ENCODE measurements around the gene HOXA11. TPM values are rescaled to one million over a fixed set of nuclear protein-coding genes. Genes with fewer than 3 reads are reported as not detected.

The HOXA11 gene
- total RNA-seq, 3 donors from 2014 or later (not counting 1 experiment from before 2014, with no cell fraction given), result not detected

GRCh38 chr7:27152816-27153442 is 32.1 kb downstream of the HOXA11 start:
- Mint-ChIP-seq H3K36me3 (no peaks in the 10 kb centered on the region), H3K27ac (peak overlapping the region in 1 of 2 donors; percentile 64), H3K4me1 (peaks cover 40 to 52% of the 10 kb centered on the region in 2 donors), H3K4me3 (peak overlapping the region; percentile 17), H3K27me3 (ENCODE audit: low read depth in 2 of 2) (peaks cover 70 to 72% of the 10 kb centered on the region in 2 donors), H3K9me3 (no peaks in the 10 kb centered on the region)
- no peak for DNase-seq
- H3K27me3 ChIP-seq (ENCODE audit: control insufficient read depth, insufficient read depth, low read length), result peaks cover 84% of the 10 kb centered on the region
- TF ChIP-seq, protein P1, sequence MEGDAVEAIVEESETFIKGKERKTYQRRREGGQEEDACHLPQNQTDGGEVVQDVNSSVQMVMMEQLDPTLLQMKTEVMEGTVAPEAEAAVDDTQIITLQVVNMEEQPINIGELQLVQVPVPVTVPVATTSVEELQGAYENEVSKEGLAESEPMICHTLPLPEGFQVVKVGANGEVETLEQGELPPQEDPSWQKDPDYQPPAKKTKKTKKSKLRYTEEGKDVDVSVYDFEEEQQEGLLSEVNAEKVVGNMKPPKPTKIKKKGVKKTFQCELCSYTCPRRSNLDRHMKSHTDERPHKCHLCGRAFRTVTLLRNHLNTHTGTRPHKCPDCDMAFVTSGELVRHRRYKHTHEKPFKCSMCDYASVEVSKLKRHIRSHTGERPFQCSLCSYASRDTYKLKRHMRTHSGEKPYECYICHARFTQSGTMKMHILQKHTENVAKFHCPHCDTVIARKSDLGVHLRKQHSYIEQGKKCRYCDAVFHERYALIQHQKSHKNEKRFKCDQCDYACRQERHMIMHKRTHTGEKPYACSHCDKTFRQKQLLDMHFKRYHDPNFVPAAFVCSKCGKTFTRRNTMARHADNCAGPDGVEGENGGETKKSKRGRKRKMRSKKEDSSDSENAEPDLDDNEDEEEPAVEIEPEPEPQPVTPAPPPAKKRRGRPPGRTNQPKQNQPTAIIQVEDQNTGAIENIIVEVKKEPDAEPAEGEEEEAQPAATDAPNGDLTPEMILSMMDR (IDR thresholded peaks at IDR 0.05), result no peak
- H3K27ac ChIP-seq (ENCODE audit: low read length), result no peak overlapping the region
- ATAC-seq, result no peak
- H3K4me1 ChIP-seq (ENCODE audit: control insufficient read depth, insufficient read depth, low read length), result peaks cover 73% of the 10 kb centered on the region
- intact Hi-C loops (cut with micrococcal nuclease), result loop anchor here (5.0 kb wide), 2 partner anchors 34 to 56 kb away; partner anchors contain the start of genes HOXA1 and HOXA11
- no peaks in the 10 kb centered on the region for H3K36me3 ChIP-seq (ENCODE audit: control insufficient read depth, insufficient read depth, low read length)
- no peaks in the 10 kb centered on the region for H3K9me3 ChIP-seq (ENCODE audit: control insufficient read depth, insufficient read depth, low read length)
- no peak overlapping the region for H3K4me3 ChIP-seq (ENCODE audit: low read length)
- 39% methylated on average over 22 of the region's 22 CpGs for WGBS (ENCODE audit: insufficient coverage)

- peak in 1 of 2 donors; percentile 32 for DNase-seq
- peak within 1 kb of the TSS; percentile 29 for H3K4me3 ChIP-seq (ENCODE audit: low read length)
- H3K36me3 ChIP-seq (ENCODE audit: control insufficient read depth, insufficient read depth, low read length), result no peaks in the 10 kb centered on the region
- H3K9me3 Mint-ChIP-seq, result no peaks in the 10 kb centered on the region
- no peaks in the 10 kb centered on the region for H3K36me3 Mint-ChIP-seq
- peak within 1 kb of the TSS; percentile 4 to 64 for H3K27ac Mint-ChIP-seq
- TF ChIP-seq, protein P1 (IDR thresholded peaks at IDR 0.05), result no peak
- H3K27me3 Mint-ChIP-seq (ENCODE audit: low read depth in 2 of 2), result peaks cover 67 to 68% of the 10 kb centered on the region in 2 donors
- 2% methylated on average over 53 of the region's 53 CpGs for WGBS (ENCODE audit: insufficient coverage)
- intact Hi-C loops (cut with micrococcal nuclease), result loop anchor here (1.0 to 5.0 kb wide), 4 partner anchors 9 to 1287 kb away; partner anchors contain the start of genes HOXA1 and HOXA11
- no peak for ATAC-seq
- no peak within 1 kb of the TSS for H3K27ac ChIP-seq (ENCODE audit: low read length)
- peaks cover 40 to 50% of the 10 kb centered on the region in 2 donors for H3K4me1 Mint-ChIP-seq
- H3K9me3 ChIP-seq (ENCODE audit: control insufficient read depth, insufficient read depth, low read length), result no peaks in the 10 kb centered on the region
- peak within 1 kb of the TSS; percentile 89 for H3K4me3 Mint-ChIP-seq
- peaks cover 82% of the 10 kb centered on the region for H3K27me3 ChIP-seq (ENCODE audit: control insufficient read depth, insufficient read depth, low read length)
- peaks cover 75% of the 10 kb centered on the region for H3K4me1 ChIP-seq (ENCODE audit: control insufficient read depth, insufficient read depth, low read length)
These were observed 32.9 kb downstream of the HOXA11 start, which contains the start of gene HOXA3 for GRCh38 chr7:27151931-27152815. TSS of gene HOXA3 (minus strand) at chr7:27152583. CDS start at chr7:27110640, 41,943 bp downstream.

DNA sequence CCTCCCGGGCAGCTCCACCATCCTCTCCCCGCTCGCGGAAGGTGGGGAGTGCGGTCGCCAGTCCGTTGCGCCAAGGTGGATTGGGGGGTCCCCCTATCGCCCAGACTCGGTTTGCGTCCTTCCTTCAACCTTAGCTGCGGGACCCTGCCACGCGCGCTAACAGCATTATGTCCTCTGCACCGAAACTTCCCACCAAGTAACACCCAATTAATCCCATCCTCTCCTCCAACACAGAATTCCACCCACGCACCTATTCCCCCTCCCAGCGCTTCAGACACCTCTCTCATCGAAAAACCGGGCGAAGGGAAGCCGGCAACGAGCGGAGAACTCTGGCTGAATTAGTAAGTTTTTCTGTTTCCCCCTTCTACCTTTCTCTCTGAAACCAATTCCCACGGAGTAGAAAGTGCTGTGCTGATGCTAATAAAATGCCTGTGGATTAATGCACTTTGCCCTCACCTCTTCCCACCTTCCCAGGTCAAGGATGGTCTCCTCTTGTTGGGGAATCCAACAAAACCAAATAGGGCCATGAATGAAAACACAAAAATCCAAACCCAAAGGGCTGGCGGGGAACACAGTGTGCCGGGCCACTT is 33.6 kb downstream of the HOXA11 start:
- H3K4me1 Mint-ChIP-seq, result peaks cover 39 to 49% of the 10 kb centered on the region in 2 donors
- DNase-seq (no peak), ATAC-seq (no peak)
- H3K27me3 ChIP-seq (ENCODE audit: control insufficient read depth, insufficient read depth, low read length), result peaks cover 85% of the 10 kb centered on the region
- H3K27me3 Mint-ChIP-seq (ENCODE audit: low read depth in 2 of 2), result peaks cover 72 to 75% of the 10 kb centered on the region in 2 donors
- H3K27ac Mint-ChIP-seq, result peak overlapping the region; percentile 4 to 64
- H3K9me3 ChIP-seq (ENCODE audit: control insufficient read depth, insufficient read depth, low read length), result no peaks in the 10 kb centered on the region
- peak overlapping the region; percentile 89 for H3K4me3 Mint-ChIP-seq
- H3K4me3 ChIP-seq (ENCODE audit: low read length), result peak overlapping the region; percentile 29
- H3K36me3 Mint-ChIP-seq, result no peaks in the 10 kb centered on the region
- WGBS (ENCODE audit: insufficient coverage), result 2% methylated on average over 26 of the region's 27 CpGs
- TF ChIP-seq, protein P1 (IDR thresholded peaks at IDR 0.05), result no peak
- H3K27ac ChIP-seq (ENCODE audit: low read length), result no peak overlapping the region
- intact Hi-C loops (cut with micrococcal nuclease), result loop anchor here (1.0 to 5.0 kb wide), 4 partner anchors 10 to 1287 kb away; partner anchors contain the start of genes HOXA1 and HOXA11
- peaks cover 75% of the 10 kb centered on the region for H3K4me1 ChIP-seq (ENCODE audit: control insufficient read depth, insufficient read depth, low read length)
- no peaks in the 10 kb centered on the region for H3K36me3 ChIP-seq (ENCODE audit: control insufficient read depth, insufficient read depth, low read length)
- no peaks in the 10 kb centered on the region for H3K9me3 Mint-ChIP-seq

Data from natural killer cell (primary cell).